Measurements from ENCODE around the gene HEXA.

DNA sequence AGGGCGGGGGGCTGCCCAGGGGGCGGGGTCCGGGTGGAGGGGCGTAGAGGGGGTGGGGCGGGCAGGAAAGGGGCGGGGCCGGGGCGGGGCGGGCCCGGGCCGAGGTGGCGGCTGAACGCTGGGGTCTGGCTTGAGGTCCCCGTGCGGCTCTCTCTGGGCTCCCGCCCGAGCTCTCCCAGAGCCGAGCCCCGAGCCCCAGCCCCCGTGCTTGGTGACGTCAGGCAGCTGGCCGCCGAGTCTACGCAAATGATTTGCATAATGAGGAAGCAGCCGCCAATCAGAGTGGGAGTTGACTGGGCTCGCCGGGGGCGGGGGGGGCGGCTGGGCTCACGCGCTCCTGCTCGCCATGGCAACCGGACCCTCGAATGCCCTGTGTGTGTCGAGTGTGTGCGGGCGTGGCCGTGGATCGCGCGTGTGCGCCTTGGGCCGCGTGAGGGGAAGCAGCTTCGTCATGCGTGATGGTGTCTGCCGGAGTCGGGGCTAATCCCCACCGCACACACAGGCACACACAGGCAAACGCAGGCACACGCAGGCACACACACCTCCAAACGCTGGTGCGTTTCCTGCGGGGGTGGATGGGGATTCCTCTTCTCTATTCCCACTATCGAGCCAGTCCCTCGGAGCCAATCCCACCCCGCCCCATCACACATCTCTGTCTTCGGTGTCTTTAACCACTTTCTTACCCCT, 55.7 kb downstream of the HEXA start, which contains the start of gene CELF6:
- TF ChIP-seq, protein P1, sequence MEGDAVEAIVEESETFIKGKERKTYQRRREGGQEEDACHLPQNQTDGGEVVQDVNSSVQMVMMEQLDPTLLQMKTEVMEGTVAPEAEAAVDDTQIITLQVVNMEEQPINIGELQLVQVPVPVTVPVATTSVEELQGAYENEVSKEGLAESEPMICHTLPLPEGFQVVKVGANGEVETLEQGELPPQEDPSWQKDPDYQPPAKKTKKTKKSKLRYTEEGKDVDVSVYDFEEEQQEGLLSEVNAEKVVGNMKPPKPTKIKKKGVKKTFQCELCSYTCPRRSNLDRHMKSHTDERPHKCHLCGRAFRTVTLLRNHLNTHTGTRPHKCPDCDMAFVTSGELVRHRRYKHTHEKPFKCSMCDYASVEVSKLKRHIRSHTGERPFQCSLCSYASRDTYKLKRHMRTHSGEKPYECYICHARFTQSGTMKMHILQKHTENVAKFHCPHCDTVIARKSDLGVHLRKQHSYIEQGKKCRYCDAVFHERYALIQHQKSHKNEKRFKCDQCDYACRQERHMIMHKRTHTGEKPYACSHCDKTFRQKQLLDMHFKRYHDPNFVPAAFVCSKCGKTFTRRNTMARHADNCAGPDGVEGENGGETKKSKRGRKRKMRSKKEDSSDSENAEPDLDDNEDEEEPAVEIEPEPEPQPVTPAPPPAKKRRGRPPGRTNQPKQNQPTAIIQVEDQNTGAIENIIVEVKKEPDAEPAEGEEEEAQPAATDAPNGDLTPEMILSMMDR (IDR thresholded peaks at IDR 0.05): no peak
- TF ChIP-seq EZH2 (IDR thresholded peaks at IDR 0.05; ENCODE audit: borderline replicate concordance, insufficient read depth, low read depth, low read length, poor library complexity, severe bottlenecking): no peak
